Fibroblast of pulmonary artery (primary cell): ENCODE data around the gene RBP3.

Experiments
- DNase-seq: peaks from one replicate; pipeline ENCODE4 v3.0.0-alpha.2; 2010; ENCODE audit warnings: low read depth
- H3K4me3 ChIP-seq: replicated peaks from 2 replicates; pipeline ENCODE4 v1.5.1; 2011; ENCODE audit warnings: low read depth, mild to moderate bottlenecking, control low read depth, low read length, moderate library complexity
- TF ChIP-seq, protein P1 (sequence below): IDR thresholded peaks from 2 replicates; pipeline ENCODE4 v1.5.1; 2011; ENCODE audit warnings: mild to moderate bottlenecking, control low read depth, low read length, inconsistent platforms; ENCODE audit errors: missing control alignments

RBP3 gene

DNA sequence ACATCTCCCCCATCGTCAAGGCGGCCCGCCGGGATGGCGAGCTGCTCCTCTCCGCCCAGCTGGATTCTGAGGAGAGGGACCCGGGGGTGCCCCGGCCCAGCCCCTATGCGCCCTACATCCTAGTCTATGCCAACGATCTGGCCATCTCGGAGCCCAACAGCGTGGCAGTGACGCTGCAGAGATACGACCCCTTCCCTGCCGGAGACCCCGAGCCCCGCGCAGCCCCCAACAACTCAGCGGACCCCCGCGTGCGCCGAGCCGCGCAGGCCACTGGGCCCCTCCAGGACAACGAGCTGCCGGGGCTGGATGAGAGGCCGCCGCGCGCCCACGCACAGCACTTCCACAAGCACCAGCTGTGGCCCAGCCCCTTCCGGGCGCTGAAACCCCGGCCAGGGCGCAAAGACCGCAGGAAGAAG is 38.1 kb upstream of the RBP3 start:
- DNase-seq: no peak
- TF ChIP-seq, protein P1, sequence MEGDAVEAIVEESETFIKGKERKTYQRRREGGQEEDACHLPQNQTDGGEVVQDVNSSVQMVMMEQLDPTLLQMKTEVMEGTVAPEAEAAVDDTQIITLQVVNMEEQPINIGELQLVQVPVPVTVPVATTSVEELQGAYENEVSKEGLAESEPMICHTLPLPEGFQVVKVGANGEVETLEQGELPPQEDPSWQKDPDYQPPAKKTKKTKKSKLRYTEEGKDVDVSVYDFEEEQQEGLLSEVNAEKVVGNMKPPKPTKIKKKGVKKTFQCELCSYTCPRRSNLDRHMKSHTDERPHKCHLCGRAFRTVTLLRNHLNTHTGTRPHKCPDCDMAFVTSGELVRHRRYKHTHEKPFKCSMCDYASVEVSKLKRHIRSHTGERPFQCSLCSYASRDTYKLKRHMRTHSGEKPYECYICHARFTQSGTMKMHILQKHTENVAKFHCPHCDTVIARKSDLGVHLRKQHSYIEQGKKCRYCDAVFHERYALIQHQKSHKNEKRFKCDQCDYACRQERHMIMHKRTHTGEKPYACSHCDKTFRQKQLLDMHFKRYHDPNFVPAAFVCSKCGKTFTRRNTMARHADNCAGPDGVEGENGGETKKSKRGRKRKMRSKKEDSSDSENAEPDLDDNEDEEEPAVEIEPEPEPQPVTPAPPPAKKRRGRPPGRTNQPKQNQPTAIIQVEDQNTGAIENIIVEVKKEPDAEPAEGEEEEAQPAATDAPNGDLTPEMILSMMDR: no peak
- no peak overlapping the region for H3K4me3 ChIP-seq

DNA sequence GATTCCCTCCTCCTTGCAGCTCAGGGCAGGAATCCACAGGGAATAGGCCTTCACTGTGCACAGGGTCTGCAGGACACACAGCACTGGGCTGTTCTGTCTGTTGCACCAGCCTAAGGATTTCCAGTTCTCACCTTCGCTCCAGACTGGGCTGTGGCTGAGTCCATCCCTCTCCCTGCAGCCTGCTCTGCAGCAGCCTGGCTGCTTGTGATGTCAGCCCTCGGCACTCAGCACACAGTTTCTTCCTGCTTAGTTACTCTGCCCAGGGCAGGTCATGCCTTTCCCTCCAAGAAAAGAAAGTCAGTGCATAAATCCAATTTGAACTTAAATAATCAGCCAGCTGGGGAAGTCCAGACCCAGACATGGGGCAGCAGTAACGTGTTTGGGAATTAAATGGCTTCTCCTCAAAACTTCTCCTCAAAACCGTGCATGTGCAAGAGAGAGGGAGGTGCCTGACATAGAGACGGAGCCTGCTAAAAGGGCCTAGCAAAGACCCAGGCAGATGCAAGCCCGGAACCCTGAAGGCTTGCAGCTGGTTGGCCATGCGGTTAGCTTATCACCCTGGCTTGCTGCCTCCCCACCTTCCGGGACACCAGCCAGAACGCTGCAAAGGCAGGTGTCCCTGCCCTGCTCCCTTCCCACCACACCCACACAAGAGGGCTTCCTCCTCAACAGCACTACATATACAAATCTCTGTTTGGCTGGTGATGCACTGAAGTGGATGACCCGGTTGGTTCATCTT is 36.8 kb upstream of the RBP3 start:
- DNase-seq: peak; percentile 10

DNA sequence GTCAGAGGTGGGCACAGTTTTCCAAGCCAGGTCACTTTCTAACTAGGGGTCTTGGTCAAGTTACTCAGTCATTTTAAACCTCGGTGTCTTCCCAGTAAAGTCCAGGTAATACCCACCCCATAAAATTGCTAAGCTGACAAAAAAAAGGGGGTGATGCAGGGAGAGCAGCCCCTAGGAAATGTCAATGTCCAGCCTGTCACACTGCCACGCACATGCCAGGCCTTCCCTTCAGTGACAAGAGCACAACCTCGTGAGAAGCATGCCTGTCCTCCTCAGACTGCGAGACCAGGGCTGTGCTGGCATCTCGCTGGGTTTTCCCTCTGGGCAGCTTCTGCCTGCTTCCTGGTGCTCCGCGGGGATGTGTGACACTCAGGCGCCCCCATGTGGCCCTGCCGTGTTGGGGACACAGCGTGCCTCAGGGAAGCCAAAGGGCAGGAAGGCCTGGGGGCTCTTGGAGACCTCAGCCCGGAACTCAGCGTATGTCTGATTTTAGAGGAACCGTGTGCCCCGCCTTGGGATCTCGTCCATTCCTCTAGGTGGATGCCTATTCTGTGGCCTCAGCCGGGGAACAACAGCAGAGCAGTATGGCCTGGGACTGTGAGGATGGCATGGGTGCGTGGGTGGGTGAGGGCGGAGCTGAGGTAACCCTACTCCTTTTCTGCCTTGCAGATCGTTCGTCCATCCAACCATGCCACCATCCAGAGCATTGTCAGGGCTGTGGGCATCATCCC is 36.1 kb upstream of the RBP3 start:
- TF ChIP-seq, protein P1: peak; percentile 93
- H3K4me3 ChIP-seq: no peak overlapping the region
- peak; percentile 78 for DNase-seq

More for the DNA sequence above, 36.8 kb upstream of the RBP3 start:
- H3K4me3 ChIP-seq: no peak overlapping the region
- TF ChIP-seq, protein P1: no peak

DNA sequence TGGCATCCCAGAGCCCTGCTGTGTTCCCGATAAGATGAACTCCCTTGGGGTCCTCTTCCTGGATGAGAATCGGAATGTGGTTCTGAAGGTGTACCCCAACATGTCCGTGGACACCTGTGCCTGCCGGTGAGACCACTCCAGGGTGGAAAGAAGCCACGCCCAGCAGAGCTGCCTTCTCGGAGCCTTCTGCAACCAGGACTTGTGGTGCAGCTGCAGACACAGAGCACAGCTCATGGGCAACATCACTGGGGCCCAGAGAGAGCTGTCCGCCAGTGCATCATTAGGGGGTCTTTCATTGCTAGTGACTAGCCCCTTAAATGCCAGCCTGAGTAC is 35.5 kb upstream of the RBP3 start:
- H3K4me3 ChIP-seq: no peak overlapping the region
- TF ChIP-seq, protein P1: no peak
- DNase-seq: no peak

DNA sequence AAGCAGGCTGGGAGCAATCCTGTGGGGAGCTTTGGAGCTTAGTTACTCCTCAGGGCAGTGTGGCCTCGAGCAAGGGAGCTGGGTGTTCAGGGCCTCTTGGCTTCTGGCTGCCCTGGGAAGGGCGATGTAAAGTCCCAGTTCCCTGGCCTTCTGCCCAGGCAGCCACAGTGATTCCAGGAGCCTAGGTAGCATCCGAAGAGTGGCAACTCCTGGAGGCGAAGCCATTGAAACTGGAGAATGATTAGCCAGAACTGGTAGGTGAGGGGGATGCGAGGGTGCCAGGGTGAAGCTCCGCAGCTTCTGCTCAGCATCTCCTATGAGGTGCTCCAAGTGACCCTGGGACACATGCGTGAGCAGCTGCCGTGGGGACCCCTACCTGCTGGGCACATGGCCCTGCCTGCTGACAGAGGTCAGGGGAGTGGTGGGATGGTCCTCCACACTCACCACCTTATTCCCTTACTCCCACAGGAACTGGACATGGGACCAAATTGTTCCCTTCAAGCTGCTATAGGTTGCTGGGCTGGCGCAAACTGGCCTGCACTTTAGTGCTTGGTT is 33.7 kb upstream of the RBP3 start:
- no peak overlapping the region for H3K4me3 ChIP-seq
- TF ChIP-seq, protein P1: no peak

DNA sequence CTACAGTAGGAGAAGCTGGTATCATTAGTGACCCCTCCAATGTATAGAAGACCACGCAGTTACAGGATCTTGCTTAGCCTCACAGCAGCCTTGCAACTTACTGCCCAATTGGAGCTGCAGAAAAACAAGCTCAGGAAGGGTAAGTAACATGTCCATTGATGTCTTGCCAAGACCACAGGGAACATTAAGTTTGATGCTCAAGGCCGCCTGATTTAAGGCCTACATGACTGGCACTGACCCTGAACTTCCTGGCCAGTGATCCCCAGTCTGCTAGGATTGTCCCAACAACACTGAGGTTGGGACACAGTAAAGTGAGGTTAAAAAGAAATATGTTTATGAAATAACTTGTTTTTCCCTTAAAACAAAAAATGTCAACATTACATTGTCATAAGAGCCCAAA is 32.7 kb upstream of the RBP3 start:
- no peak for DNase-seq
- TF ChIP-seq, protein P1: no peak
- no peak overlapping the region for H3K4me3 ChIP-seq

More for the DNA sequence above, 33.7 kb upstream of the RBP3 start:
- DNase-seq: no peak
